SK-N-MC (cell line): ENCODE results near the gene CNTLN.

Experiments used
- EZH2 ChIP-seq: fragments of 200-600 bp; sonication (generic); IDR thresholded peaks from one replicate; pipeline ENCODE4 v1.6.1; 2017; ENCODE audit warnings: antibody characterized with exemption
- FOXP2 ChIP-seq: optimal IDR thresholded peaks from 2 replicates; pipeline ENCODE3; 2011; ENCODE audit warnings: mild to moderate bottlenecking, moderate library complexity; ENCODE audit not compliant: insufficient read depth; ENCODE audit errors: extremely low read length, control extremely low read depth
- POLR2AphosphoS5 ChIP-seq: IDR thresholded peaks from 2 replicates; pipeline ENCODE4 v1.6.1; 2012; ENCODE audit warnings: mild to moderate bottlenecking, low read depth, low read length, borderline replicate concordance

- TF ChIP-seq POLR2AphosphoS5 (no peak), EZH2 (no peak), FOXP2 (no peak)
Observed at GRCh38 chr9:17481565-17481964, 346.7 kb downstream of the CNTLN start.
